Measurements from ENCODE around the gene DNAJC24. TPM values are rescaled to one million over a fixed set of nuclear protein-coding genes. Genes with fewer than 3 reads are reported as not detected.

Gene DNAJC24
- total RNA-seq, 1 experiment from 2014 or later: 9.3 TPM

- Histone ChIP-seq H3F3A (ENCODE audit: low read length, unreplicated experiment) (no peaks in the 10 kb centered on the region), H3K4me3 (ENCODE audit: low read length) (no peak overlapping the region), H4K20me1 (ENCODE audit: low read length) (no peaks in the 10 kb centered on the region), H3K9me2 (replicated peaks; ENCODE audit: low read length) (no peaks in the 10 kb centered on the region), H3K4me2 (ENCODE audit: low read length) (no peak overlapping the region), H3K27ac (ENCODE audit: low read length) (no peak overlapping the region), H3K27me3 (ENCODE audit: low read length) (no peaks in the 10 kb centered on the region), H2AFZ (ENCODE audit: low read length) (no peak overlapping the region), H3K36me3 (ENCODE audit: low read depth, low read length) (0 out of 2 replicates have a peak, but pooled peaks cover 7% of the 10 kb centered on the region), H3K9me3 (ENCODE audit: low read length) (no peaks in the 10 kb centered on the region), H3K79me2 (ENCODE audit: low read length) (no peaks in the 10 kb centered on the region), H3K9ac (ENCODE audit: low read length) (no peak overlapping the region), H3K4me1 (ENCODE audit: insufficient read depth, low read length) (no peaks in the 10 kb centered on the region)
- TF ChIP-seq EZH2phosphoT487 (IDR thresholded peaks at IDR 0.05; ENCODE audit: borderline replicate concordance, low read length) (no peak), EZH2 (IDR thresholded peaks at IDR 0.05; ENCODE audit: low read length, unreplicated experiment) (no peak), CTCF (conservative IDR thresholded peaks at IDR 0.05; ENCODE audit: low read depth, low read length) (no peak)
- POLR2A ChIA-PET (ENCODE audit: unreplicated experiment): interaction anchor here (0.5 kb wide), 1 partner anchor 37 kb away, joined by 3 read pairs; no protein-coding TSS in a partner anchor
- DNase-seq: no peak
- no peak for ATAC-seq
- no TSS peak for BruUV-seq (replicated peaks)
- CTCF ChIA-PET: no interaction called here
- intact Hi-C loops (cut with micrococcal nuclease): no loop called here
Observed at GRCh38 chr11:31455177-31455576, 85.5 kb downstream of the DNAJC24 start.

DNA sequence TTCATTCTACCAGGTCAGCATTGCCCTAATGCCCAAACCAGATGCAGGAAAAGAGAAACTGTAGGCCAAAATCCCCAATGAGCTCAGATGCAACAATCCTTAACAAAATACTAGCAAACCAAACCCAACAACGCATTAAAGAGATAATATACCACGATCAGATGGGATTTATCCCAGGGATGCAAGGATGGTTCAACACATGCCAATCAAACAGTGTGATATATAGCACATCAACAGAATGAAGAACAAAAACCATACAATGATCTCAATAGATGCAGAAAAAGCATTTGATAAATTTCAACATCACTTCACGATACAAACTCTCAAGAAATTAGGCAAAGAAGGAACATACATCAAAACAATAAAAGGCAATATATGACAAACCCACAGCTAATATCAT, 94.8 kb downstream of the DNAJC24 start:
- Histone ChIP-seq H3F3A (ENCODE audit: low read length, unreplicated experiment) (no peaks in the 10 kb centered on the region), H3K4me2 (ENCODE audit: low read length) (no peak overlapping the region), H3K9me2 (replicated peaks; ENCODE audit: low read length) (no peaks in the 10 kb centered on the region), H4K20me1 (ENCODE audit: low read length) (no peaks in the 10 kb centered on the region), H2AFZ (ENCODE audit: low read length) (no peak overlapping the region), H3K9ac (ENCODE audit: low read length) (no peak overlapping the region), H3K27me3 (ENCODE audit: low read length) (no peaks in the 10 kb centered on the region), H3K27ac (ENCODE audit: low read length) (no peak overlapping the region), H3K4me3 (ENCODE audit: low read length) (no peak overlapping the region), H3K79me2 (ENCODE audit: low read length) (no peaks in the 10 kb centered on the region), H3K9me3 (ENCODE audit: low read length) (no peaks in the 10 kb centered on the region), H3K4me1 (ENCODE audit: insufficient read depth, low read length) (no peaks in the 10 kb centered on the region), H3K36me3 (ENCODE audit: low read depth, low read length) (peaks cover 24% of the 10 kb centered on the region; the same call in 1 of the 2 replicates)
- ATAC-seq (no peak), DNase-seq (no peak)
- ChIA-PET CTCF (no interaction called here), POLR2A (ENCODE audit: unreplicated experiment) (no interaction called here)
- TF ChIP-seq EZH2 (IDR thresholded peaks at IDR 0.05; ENCODE audit: low read length, unreplicated experiment): no peak
- TF ChIP-seq EZH2phosphoT487 (IDR thresholded peaks at IDR 0.05; ENCODE audit: borderline replicate concordance, low read length): no peak
- TF ChIP-seq CTCF (conservative IDR thresholded peaks at IDR 0.05; ENCODE audit: low read depth, low read length): no peak
- no TSS peak for BruUV-seq (replicated peaks)
- intact Hi-C loops (cut with micrococcal nuclease): no loop called here

- intact Hi-C loops (cut with micrococcal nuclease): no loop called here
Observed at GRCh38 chr11:31474083-31474482, 104.4 kb downstream of the DNAJC24 start.

More at GRCh38 chr11:31474083-31474482, 104.4 kb downstream of the DNAJC24 start:
- Histone ChIP-seq H3K79me2 (ENCODE audit: low read length) (0 out of 2 replicates have a peak, but pooled peaks cover under 1% of the 10 kb centered on the region), H3K4me3 (ENCODE audit: low read length) (no peak overlapping the region), H2AFZ (ENCODE audit: low read length) (no peak overlapping the region), H3K36me3 (ENCODE audit: low read depth, low read length) (no peaks in the 10 kb centered on the region), H3F3A (ENCODE audit: low read length, unreplicated experiment) (no peaks in the 10 kb centered on the region), H4K20me1 (ENCODE audit: low read length) (no peaks in the 10 kb centered on the region), H3K9ac (ENCODE audit: low read length) (no peak overlapping the region), H3K9me3 (ENCODE audit: low read length) (no peaks in the 10 kb centered on the region), H3K27me3 (ENCODE audit: low read length) (no peaks in the 10 kb centered on the region), H3K9me2 (replicated peaks; ENCODE audit: low read length) (no peaks in the 10 kb centered on the region), H3K4me1 (ENCODE audit: insufficient read depth, low read length) (no peaks in the 10 kb centered on the region), H3K4me2 (ENCODE audit: low read length) (no peak overlapping the region), H3K27ac (ENCODE audit: low read length) (no peak overlapping the region)
- ChIA-PET POLR2A (ENCODE audit: unreplicated experiment) (no interaction called here), CTCF (no interaction called here)
- ATAC-seq (no peak), DNase-seq (no peak)
- BruUV-seq (replicated peaks): no TSS peak
- no peak for TF ChIP-seq EZH2phosphoT487 (IDR thresholded peaks at IDR 0.05; ENCODE audit: borderline replicate concordance, low read length)
- TF ChIP-seq EZH2 (IDR thresholded peaks at IDR 0.05; ENCODE audit: low read length, unreplicated experiment): no peak
- TF ChIP-seq CTCF (conservative IDR thresholded peaks at IDR 0.05; ENCODE audit: low read depth, low read length): no peak

Data from PC-3 (cell line).